Limb (tissue), 2 donors: ENCODE data around the gene ELFN2.

ENCODE experiments used
- DNase-seq, 2 donors: peaks; one replicate each; pipeline ENCODE4 v3.0.0-alpha.2; 2016; ENCODE audit errors: extremely low spot score in 2 of 2

The ELFN2 gene

DNA sequence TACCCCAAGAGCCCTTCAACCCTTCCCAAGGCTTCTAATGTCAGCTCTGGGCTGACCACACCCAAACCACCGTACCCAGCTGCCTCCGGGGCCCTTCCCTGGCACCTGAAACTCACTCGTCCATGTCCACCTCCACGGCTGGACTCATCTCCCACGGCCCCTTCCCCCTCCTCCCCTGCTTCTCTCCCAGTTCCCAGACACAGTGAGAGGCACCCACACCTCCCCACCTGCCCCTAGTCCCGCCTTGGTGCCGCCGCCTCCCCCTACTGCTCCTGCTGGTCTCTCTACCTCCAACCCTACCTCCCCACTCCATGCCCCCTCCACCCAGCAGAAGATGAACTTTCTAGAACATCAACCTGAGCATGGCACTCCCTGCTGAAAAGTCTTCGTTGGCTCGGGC lies 39.5 kb downstream of the ELFN2 start:
- DNase-seq, result no peak

DNA sequence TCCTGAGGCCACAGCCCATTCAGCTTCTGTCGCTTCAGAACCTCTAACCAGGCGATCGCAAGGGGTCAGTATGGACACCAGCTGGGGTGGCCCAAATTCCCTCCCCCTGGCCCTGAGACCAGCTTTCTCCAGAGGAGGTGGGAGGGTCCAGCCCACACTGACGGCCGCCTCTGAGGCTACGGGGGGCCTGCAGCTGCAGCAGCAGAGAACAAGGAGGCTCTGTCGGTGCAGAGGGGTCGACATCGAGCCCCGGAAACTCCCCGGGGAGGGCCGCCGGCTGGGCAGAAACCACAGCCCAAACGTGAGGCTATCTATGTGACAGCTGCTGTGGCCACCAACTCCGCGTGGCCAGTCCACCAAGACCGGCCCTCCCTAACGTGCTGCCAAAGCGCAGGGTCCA lies 40.8 kb downstream of the ELFN2 start:
- no peak for DNase-seq

DNA sequence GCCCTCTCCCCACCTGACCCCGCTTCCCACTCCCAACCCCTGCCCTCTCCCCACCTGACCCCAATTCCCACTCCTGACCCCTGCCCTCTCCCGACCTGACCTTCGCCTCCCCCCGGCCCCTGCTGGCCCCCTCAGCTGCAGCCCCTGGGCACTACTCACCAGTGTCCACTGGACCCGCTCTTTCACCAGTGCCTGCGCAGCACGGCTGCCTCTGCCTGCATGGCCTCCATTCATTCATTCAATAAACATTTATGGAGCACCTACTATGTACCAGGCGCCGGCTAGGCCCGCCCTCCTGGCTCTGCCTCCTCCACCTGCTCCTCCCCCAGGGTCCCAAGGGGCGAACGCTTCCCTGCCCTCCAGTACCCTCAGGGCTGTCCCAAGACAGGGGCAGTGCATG lies 42.6 kb downstream of the ELFN2 start:
- DNase-seq, result no peak

DNA sequence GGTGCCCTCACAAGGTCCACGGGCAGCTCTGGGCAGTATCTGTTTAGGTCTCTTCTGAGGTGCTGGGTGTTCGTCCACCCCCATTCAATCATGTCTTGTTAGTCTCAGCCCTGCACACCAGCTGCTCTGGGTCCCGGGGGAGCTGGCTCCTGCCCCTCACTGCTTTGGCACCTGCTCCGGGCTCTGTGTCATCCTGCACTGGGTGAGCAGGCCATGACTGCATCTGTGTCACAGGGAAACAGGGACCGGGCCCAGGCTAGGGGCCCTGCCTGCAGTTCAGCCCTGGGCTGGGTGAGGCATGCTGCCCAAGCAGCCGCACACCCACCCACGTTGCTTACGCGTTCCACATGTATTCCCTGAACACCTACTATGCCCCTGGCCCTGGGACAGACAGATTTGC lies 43.9 kb downstream of the ELFN2 start:
- no peak for DNase-seq

DNA sequence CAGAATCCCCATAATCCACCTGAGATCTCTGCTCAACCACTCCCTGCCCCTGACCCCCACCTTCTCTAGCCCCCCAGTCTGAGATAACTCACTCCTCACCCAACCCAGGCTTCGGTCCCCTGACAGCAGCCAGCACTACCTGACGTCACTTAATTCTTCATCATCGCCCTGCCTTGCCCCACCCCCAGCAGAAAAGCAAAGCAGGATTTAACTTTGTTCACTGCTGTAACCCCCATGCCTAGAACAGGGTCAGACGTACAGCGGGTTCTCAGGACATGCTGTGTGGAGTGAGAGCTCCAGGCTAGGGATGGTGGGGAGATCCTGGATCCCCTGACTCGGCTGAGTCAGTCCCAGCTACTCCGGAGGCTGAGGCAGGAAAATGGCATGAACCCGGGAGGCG lies 45.8 kb downstream of the ELFN2 start:
- DNase-seq, result no peak

DNA sequence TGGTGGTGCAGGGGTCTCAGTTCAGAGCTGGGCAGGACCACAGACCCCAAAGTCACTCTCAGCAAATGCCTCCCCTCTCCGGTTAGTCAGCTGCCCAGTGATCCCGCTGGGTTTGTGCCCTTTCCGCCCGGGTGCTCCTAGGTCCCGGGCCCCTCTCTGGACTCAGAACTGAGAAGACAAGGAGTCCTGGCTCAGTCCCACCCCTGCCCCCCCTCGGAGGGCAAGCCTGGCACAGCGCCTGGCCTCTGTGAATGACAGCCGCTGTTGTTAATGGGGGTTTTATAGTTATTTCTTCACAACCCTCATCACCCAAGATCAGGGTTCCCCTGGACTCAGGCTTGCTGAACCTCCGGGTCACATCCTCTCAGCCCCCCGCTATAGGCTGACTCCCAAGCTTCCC lies 47.6 kb downstream of the ELFN2 start:
- no peak for DNase-seq

DNA sequence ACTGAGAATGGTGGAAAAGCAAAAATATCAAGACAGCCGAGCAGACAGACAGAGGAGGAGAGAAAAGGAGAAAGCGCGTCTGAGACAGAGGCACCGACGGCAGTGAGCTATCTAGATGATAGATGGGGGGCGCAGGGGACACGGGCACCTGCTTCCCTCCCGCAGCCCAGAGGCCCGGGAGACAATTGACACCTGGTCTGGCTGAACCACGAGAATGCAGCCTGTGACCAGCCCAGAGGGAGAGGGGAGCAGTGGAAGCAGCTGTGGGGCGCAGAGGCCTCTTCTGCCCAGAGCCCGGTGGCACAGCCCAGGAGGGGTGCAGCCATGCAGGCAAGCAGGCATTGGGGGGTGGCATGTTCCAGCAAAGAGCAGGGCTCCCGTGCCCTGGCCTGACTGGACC lies 48.2 kb downstream of the ELFN2 start:
- no peak for DNase-seq

DNA sequence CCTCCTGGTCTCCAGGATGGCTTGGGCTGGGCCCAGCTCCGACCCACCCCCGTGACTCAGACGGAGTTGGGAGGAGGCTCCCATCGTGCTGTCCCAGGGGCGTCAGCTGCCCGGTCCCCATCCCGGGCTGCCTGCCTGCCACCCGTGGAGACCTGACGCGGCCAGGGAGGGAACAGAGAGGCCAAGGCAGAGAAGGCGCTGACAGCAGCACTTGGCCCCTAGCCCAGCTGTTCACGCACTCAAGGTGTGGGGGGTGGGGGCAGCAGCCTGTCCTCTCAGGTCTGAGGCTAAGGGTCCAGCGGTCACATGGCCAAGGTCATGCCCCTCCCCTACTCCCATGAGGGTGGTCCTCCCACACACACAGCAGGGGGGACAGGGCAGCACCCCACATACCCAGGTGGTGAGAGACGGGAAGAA lies 48.6 kb downstream of the ELFN2 start:
- no peak for DNase-seq

DNA sequence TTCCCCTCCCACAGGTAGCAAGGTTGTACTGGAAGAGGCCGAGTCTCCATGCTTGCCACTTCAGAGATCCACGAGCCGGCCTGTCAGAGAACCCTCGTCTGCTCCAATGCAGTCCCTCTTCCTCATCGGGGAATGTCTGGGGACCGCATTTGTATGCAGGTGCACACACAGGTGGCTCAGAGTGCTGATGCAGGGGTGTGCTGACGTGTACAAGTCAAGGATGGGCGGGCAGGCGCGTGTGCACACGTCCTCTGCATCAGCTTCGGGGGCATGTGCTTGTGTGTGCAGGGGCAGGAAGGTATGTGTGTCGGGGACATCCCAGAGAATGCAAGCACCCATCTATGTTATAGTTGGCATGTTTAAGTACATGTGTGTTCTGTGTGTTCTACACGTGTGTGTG lies 49.4 kb downstream of the ELFN2 start:
- no peak for DNase-seq

DNA sequence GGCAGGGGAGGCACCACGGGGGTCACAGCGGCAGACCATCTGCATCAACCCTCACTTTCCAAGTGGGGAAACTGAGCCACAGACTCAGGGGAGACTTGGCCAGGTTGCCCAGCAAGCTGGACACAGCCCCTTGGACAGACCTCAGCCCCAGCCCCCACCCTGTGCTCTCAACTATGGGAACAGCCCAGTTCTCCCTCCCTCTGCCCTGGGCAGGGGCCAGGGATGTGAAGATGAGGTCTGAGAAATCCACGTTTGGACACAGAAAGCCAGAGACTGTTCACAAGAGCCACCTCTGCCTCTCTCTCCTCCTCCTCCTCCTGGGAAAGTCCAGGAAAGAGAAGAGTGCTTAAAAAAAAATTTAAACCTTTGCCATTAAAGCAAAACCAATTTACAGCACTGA lies 50.1 kb downstream of the ELFN2 start:
- no peak for DNase-seq

DNA sequence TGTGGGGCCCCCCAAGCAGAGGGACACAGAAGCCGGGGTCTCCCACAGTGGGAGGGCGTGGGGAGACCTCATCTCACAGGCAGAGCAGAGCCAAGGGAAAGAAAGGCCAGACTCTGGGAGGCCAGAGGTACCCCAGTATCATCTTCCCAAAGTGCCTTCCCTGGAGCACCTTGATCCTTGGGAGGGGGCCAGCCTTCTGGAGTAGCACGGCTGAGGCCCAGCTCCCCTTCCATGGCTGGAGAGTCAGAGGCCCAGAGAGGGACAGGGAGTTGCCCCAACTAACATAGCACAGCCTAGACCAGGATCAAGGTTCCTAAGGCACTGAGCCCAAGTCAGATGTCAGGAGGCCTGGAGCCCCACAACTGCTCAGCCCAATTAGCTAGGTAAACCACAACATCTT lies 50.6 kb downstream of the ELFN2 start:
- no peak for DNase-seq

DNA sequence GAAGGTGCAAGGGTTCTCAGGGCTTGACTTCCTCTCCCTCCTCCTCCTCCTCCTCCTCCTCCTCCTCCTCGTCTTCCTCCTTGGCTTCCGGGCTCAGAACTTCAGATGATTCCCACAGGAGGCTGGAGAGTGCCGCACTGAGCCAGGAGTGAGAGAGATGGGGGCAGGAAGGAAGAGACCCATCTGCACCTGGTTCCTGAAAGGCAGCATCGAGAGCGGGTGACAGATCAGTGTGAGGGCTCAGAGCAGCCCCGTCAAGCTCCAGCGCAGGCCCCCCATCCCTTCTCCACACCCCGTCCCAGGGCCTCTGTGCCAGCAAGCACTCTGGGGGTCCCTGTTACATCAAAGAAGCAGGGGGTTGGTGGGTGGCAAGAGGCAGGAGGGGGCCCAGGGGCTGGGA lies 51.5 kb downstream of the ELFN2 start:
- no peak for DNase-seq

DNA sequence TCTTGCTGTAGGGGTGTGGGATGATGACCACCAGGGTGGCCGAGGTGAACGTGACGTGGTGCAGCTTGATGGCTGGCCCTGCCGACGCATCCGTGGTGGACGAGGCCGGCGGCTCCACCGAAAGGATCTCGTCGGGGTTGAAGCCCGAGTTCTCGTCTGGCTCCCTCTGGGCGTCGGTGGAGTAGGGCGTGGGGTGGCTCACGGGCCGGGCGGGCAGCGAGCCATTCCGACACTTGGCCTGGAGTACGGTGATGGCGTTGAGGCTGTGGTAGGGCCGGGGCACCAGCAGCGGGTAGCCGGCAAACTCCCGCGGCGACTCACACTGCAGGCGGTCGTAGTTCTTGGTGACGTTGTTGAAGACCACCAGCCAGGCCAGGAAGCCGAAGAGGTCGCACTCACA lies 52.7 kb downstream of the ELFN2 start:
- no peak for DNase-seq

DNA sequence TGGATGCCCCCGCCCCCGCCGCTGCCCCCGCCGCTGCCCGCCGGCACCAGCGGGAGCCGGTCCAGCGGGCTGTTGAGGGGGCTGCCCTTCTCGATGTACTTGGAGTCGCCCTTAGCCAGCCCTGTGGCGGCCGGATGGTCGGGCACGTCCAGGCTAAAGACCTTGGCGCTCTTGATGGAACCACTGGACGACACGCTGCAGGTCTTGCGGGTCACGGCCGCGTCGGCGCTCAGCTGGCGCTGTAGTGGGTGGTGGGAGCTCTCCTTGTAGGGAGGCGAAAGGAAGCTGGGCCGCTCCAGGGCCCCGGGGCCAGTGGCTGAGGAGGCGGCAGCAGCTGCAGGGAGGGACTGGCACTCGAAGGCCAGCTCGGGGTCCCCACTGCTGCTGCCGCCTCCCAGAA lies 53.8 kb downstream of the ELFN2 start:
- no peak for DNase-seq

DNA sequence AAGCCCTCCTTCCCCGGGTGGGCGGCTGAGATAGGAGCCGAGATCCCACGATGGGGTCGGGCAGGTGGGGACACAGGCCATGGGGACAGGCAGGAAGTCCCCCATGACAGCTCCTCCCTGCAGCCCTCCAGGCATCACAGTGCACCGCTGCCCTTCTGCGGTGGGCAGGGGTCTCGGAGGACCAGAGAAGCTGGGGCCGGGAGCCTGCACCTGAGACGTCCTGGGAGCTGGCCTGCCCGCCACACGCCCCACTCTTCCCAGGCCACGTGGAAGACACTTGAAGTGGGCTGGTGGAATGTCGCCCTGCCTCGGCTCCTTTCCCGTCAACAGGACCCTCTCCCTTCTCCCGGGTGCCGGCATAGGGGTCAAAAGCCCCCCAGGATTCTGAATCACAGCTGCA lies 55.4 kb downstream of the ELFN2 start:
- no peak for DNase-seq

DNA sequence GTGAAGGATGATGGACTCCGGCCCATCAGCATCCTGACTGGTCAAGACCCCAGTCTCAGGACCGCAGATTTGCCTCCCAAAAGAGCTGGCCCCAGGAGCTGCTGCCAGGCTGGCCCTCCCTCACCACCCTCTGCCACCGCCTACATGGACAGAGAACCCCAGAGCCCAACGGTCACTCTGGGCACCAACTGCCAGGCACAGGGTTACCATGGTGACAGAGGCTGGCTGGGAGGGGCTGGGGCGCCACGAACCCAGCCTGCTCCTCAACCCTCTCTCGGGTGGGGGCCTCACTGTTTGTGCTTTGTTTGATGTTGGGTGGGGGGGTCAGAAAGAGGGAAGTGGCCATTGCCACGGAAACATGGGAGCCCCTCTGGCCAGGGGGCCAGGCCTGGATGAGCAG lies 55.8 kb downstream of the ELFN2 start:
- no peak for DNase-seq

DNA sequence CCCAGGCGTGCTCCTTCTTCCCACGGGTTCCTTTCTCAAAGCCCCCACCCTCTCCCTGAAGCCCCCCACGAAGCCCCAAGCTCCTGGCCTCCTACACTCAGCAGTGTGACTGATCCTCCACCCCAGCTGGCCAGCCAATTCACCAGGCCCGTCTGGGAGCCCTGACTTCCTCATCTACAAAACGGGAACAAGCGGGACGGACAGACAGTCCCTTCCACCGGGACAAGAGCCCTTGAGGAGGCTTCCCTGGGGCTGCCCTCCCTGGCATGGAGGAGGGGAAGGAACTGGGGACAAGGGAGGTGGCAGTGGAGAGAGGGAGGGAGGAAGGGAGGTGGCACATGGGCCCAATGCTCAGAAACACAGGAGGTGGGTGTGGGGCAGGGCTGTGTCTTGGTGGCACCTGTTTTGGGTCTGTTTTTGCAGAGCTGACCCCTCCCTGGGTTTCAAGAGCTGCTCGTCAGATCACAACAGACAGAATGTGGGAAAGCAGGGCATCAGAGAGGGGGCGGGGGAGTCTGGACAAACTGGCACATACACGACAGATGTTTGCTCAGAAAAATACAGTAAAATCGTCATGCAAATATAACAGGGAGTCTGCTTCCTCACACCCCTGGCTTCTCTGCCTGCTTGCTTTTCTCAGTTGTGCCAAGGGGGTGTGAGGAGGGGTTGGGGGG lies 56.8 kb downstream of the ELFN2 start:
- DNase-seq, result no peak

DNA sequence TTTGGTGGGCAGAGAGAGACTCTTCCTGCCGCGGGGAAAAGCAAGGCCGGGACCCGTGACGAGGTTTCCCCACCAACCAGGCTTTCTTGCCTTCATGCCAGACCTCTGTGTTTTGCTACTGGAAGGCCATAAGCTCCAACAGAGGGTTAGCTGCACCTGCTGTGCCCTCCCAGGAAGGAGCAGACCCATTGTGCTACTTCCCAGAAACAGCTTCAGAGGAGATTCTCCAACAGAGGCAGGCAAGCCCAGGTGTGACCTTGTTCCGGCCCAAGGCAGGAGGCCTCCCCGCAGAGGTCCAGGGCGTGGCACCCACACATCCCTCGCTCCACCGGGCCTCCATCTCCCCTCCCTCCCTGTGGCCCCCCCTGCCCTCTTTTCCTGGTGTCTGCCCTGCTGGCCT lies 57.8 kb downstream of the ELFN2 start:
- DNase-seq, result no peak

DNA sequence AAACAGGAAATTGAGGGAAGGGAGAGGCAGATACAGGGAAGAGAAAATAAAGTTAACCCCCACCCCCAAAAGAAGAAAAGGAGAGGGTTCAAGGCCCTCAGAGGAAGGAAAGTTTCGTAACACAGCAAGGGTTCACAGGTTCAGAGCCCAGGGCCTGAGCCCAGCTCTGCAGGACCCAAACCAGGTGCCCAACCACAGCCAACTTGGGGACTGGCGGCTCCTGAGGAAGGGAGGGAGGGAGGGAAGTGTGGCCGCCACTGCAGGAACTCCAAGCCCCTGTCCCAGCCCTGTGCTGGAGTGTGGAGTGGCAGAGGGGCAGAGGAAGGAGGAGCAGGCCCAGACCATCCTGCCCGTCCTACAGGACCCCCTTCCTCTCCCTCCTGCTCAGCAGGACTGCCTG lies 59.2 kb downstream of the ELFN2 start:
- no peak for DNase-seq

DNA sequence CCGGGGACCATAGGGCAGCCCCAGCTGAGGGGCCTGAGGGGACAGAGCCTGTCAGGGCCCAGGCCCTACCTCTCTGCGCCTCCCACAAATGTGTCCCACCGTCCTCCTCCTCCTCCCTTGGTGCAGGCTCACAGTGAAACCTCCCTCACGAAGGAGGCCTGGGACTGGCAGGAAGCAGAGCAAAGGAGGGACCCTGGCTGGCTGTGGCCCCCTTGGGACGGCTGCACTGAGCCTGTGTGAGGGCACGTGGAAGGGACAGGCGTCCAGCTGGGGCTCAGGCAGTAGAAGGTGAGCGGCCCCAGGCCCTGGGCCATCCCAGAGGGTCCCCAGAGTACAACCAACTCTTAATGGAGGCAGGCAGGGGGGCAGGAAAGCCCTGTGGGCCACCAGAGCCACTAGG lies 60.7 kb downstream of the ELFN2 start:
- no peak for DNase-seq

DNA sequence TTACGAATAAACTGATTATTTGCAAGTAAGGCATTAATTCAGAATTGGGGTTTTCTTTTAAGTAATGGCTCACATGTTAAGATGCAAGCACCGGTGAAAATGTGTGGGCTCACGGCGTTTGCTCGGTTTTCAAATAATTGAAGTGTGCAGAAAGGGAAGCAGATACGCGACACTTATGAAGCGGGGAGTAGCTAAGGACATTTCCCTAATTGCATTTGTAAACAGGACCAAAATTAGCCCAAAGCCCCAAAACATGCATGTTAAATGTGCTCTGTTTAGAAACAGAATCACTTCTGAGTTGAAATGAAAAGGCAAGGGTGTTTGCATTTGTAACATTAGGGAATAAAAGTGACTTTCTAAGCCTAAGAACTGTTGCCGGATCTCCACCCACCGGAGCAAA lies 61.3 kb downstream of the ELFN2 start:
- no peak for DNase-seq

DNA sequence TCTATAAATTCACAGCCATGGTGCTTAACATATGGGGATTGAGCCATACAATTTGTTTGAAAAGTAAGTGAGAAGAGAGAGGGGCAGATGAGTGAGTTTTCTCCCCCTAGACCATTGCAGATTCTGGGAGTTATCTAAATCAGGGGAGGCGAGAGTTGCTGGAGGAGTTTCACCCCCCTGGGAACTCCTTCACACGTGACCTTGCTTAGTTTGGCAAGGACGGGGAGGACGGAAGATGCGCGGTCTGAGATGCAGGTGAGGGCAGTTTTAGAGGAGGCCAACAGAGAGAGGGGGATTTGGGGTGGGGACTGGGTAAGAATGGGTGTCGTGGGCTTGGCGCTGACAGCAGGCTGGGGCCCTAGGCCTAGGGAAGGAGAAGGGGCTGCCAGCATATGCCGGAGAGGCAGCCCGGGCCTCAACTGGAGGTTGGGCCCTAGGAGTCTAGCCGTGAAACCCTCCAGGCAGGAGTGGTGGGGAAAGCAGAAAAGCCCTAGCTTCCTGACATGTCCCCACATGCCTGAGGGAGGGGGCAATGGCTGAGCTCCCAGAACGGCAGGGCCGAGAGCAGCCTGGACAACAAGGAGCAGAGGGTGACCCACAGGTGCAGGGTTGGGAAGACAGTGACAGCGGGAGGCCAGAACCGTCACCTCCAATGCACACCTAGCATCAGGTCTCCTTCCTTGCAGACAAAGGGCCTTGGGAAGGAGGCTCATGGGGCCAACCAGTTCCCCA lies 63.9 kb downstream of the ELFN2 start:
- DNase-seq, result no peak

DNA sequence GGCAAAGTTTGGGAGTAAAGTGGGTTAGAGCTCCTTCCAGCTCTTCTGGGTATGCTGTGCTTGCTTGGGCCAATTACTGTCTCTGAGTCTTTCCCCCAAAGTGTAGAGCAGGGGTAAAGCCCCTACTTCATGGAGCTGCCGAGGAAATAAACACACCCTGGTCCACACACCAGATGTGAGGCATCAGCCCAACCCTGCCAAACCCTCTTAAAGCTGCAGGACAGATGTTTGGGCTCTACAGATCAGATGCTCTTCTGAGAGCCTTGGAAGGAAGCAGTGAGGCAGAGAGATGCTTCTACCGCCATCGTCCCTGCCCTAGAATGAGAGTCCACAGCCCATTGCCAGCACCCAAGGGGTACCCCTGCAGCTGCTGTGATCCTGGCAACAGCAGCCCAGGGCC lies 64.7 kb downstream of the ELFN2 start:
- peak in 1 of 2 donors; percentile 46 for DNase-seq

DNA sequence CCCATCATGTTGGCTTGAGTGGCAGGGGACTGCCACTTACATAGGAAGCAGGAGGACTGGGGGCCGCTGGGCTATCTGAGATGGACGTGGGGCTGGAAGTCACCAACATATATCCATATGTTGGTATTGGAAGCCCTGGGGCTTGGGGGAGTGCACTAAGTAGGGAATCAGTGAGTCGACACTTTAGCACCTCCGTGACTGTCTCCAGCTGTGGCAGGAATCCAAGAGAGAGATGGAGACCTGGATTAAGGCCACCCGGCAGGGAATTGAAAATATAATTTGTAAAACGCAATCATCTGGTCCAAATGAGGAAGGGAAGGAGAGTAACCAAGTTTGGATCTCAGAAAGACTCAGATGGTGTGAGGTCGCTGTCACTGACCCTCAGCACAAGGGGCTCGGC lies 68.4 kb downstream of the ELFN2 start:
- no peak for DNase-seq
